PC-3 (cell line): ENCODE data around the gene CPN2. TPM values are rescaled to one million over a fixed set of nuclear protein-coding genes. Genes with fewer than 3 reads are reported as not detected.

Experiments
- ATAC-seq: fragments of 200-7000 bp; cut with Tn5 transposase; 2 replicates; pipeline ENCODE4 v1.9.1; 2020; ENCODE audit warnings: mild to moderate bottlenecking, moderate library complexity
- BruUV-seq: library from RNA; stranded (reverse); fragments of 400-500 nt; replicated peaks from 2 replicates; lab custom pipeline; 2021; lab: Mats Ljungman, UMichigan
- CTCF ChIA-PET: fragments of 300-600 bp; sonication (Branson Sonifier 250); formaldehyde crosslinking; loops from one replicate; lab custom pipeline; 2022; ENCODE audit warnings: antibody characterized with exemption; lab: Charles Lee
- POLR2A ChIA-PET: fragments of 300-600 bp; sonication (Branson Sonifier 250); formaldehyde crosslinking; loops from one replicate; lab custom pipeline; 2022; ENCODE audit warnings: antibody characterized with exemption; ENCODE audit not compliant: unreplicated experiment; lab: Charles Lee
- DNase-seq: peaks from one replicate; pipeline ENCODE4 v3.0.0-alpha.2; 2015
- H2AFZ ChIP-seq: fragments of 300-600 bp; sonication (generic); 2 replicates; pipeline ENCODE4 v1.6.0; 2016; ENCODE audit warnings: antibody characterized with exemption, low read length
- H3F3A ChIP-seq: fragments of 300-600 bp; sonication (generic); one replicate; pipeline ENCODE4 v1.6.0; 2017; ENCODE audit warnings: antibody characterized with exemption, low read length, control low read depth, mild to moderate bottlenecking; ENCODE audit not compliant: unreplicated experiment
- H3K27ac ChIP-seq: fragments of 300-600 bp; sonication (generic); 2 replicates; pipeline ENCODE4 v1.5.1; 2016; ENCODE audit warnings: mild to moderate bottlenecking, low read length
- H3K27me3 ChIP-seq: fragments of 300-600 bp; sonication (generic); 2 replicates; pipeline ENCODE4 v1.6.1; 2016; ENCODE audit warnings: low read length, mixed read lengths
- H3K36me3 ChIP-seq: fragments of 300-600 bp; sonication (generic); 2 replicates; pipeline ENCODE4 v1.6.1; 2016; ENCODE audit warnings: low read depth, mixed run types, low read length, mixed read lengths
- H3K4me1 ChIP-seq: fragments of 300-600 bp; sonication (generic); 2 replicates; pipeline ENCODE4 v1.5.1; 2016; ENCODE audit warnings: low read length; ENCODE audit not compliant: insufficient read depth
- H3K4me2 ChIP-seq: fragments of 300-600 bp; sonication (generic); 2 replicates; pipeline ENCODE4 v1.6.0; 2016; ENCODE audit warnings: low read length
- H3K4me3 ChIP-seq: fragments of 300-600 bp; sonication (generic); 2 replicates; pipeline ENCODE4 v1.5.1; 2016; ENCODE audit warnings: mild to moderate bottlenecking, low read length, mixed read lengths
- H3K79me2 ChIP-seq: fragments of 300-600 bp; sonication (generic); 2 replicates; pipeline ENCODE4 v1.6.1; 2017; ENCODE audit warnings: low read length, mixed read lengths
- H3K9ac ChIP-seq: fragments of 300-600 bp; sonication (generic); 2 replicates; pipeline ENCODE4 v1.6.0; 2016; ENCODE audit warnings: mild to moderate bottlenecking, low read length
- H3K9me2 ChIP-seq: fragments of 300-600 bp; sonication (generic); replicated peaks from 2 replicates; pipeline ENCODE4 v1.6.1; 2016; ENCODE audit warnings: mixed run types, low read length, mixed read lengths
- H3K9me3 ChIP-seq: fragments of 300-600 bp; sonication (generic); 2 replicates; pipeline ENCODE4 v1.6.1; 2016; ENCODE audit warnings: low read length, mixed read lengths
- H4K20me1 ChIP-seq: fragments of 300-600 bp; sonication (generic); 2 replicates; pipeline ENCODE4 v1.6.1; 2016; ENCODE audit warnings: low read length, mixed read lengths
- CTCF ChIP-seq: fragments of 300-600 bp; sonication (generic); conservative IDR thresholded peaks from 2 replicates; pipeline ENCODE4 v1.5.1; 2017; ENCODE audit warnings: antibody characterized with exemption, low read depth, mild to moderate bottlenecking, low read length
- EZH2 ChIP-seq: fragments of 300-600 bp; sonication (generic); IDR thresholded peaks from one replicate; pipeline ENCODE4 v1.6.1; 2017; ENCODE audit warnings: antibody characterized with exemption, mild to moderate bottlenecking, low read length; ENCODE audit not compliant: unreplicated experiment
- EZH2phosphoT487 ChIP-seq: fragments of 300-600 bp; sonication (generic); IDR thresholded peaks from 2 replicates; pipeline ENCODE4 v1.6.1; 2018; ENCODE audit warnings: mild to moderate bottlenecking, antibody characterized with exemption, low read length, borderline replicate concordance
- intact Hi-C: fragments of 100-400 bp; cut with micrococcal nuclease; formaldehyde crosslinking; loops from 2 replicates; pipeline ENCODE4 v1.9.0; 2023
- total RNA-seq: library from RNA; depleted of rRNA; stranded (reverse); fragments of >200 nt; gene quantifications from 2 replicates; pipeline ENCODE4 v1.2.3, GENCODE V29; 2014

Gene CPN2
- total RNA-seq, 1 experiment from 2014 or later, result 0.07 TPM

- Histone ChIP-seq H4K20me1 (no peaks in the 10 kb centered on the region), H3K4me2 (no peak overlapping the region), H3K4me1 (no peaks in the 10 kb centered on the region), H3K4me3 (no peak overlapping the region), H3K9ac (no peak overlapping the region), H3K79me2 (no peaks in the 10 kb centered on the region), H3K27ac (no peak overlapping the region), H3K9me2 (no peaks in the 10 kb centered on the region), H3K36me3 (no peaks in the 10 kb centered on the region), H3F3A (no peaks in the 10 kb centered on the region), H3K9me3 (no peaks in the 10 kb centered on the region), H2AFZ (no peak overlapping the region), H3K27me3 (no peaks in the 10 kb centered on the region)
- TF ChIP-seq EZH2 (no peak), EZH2phosphoT487 (no peak)
- DNase-seq, result no peak
- CTCF ChIA-PET, result no interaction called here
- ATAC-seq, result no peak
- POLR2A ChIA-PET, result no interaction called here
- BruUV-seq, result no TSS peak
- intact Hi-C loops, result no loop called here
Observed at GRCh38 chr3:194382196-194382891, 31.2 kb upstream of the CPN2 start.

- Histone ChIP-seq H3K4me1 (no peaks in the 10 kb centered on the region), H2AFZ (no peak overlapping the region), H3K27ac (no peak overlapping the region), H3K4me2 (no peak overlapping the region), H3K4me3 (no peak overlapping the region), H3K9ac (no peak overlapping the region), H3F3A (no peaks in the 10 kb centered on the region), H3K27me3 (no peaks in the 10 kb centered on the region), H3K9me3 (no peaks in the 10 kb centered on the region), H3K36me3 (no peaks in the 10 kb centered on the region), H3K9me2 (no peaks in the 10 kb centered on the region), H4K20me1 (no peaks in the 10 kb centered on the region), H3K79me2 (no peaks in the 10 kb centered on the region)
- CTCF ChIA-PET, result no interaction called here
- no TSS peak for BruUV-seq
- ATAC-seq, result peak; percentile 56
- intact Hi-C loops, result no loop called here
- DNase-seq, result peak; percentile 14
- TF ChIP-seq EZH2 (no peak), EZH2phosphoT487 (no peak), CTCF (no peak)
- POLR2A ChIA-PET, result interaction anchor here (0.6 kb wide), 1 partner anchor 33 kb away, joined by 3 read pairs; no protein-coding TSS in a partner anchor
Observed at GRCh38 chr3:194381460-194381875, 30.3 kb upstream of the CPN2 start.

DNA sequence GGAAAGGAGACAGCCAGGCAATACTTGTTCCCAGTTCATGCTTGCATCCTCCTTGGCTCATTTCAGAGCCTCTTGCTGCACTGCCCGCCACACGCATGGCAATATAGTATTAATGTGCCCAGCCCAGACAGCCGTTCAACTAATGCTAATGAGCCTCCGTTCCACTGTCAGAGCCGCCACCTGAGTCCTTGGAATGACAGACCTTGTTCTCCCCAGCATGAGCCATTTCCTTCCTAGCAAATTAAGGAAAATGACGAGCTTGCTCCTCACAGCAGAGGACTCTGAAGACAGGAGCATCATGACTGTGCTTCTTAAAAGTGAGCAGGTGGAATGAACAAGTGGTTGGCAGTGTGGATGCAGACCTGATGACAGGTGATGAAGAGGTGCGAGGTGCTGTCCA, 29.2 kb upstream of the CPN2 start:
- Histone ChIP-seq H3K9ac (no peak overlapping the region), H3F3A (no peaks in the 10 kb centered on the region), H4K20me1 (no peaks in the 10 kb centered on the region), H3K36me3 (no peaks in the 10 kb centered on the region), H3K27ac (no peak overlapping the region), H3K9me3 (no peaks in the 10 kb centered on the region), H3K4me1 (0 out of 2 replicates have a peak, but pooled peaks cover 3% of the 10 kb centered on the region), H3K9me2 (no peaks in the 10 kb centered on the region), H3K4me3 (no peak overlapping the region), H3K79me2 (no peaks in the 10 kb centered on the region), H3K27me3 (no peaks in the 10 kb centered on the region), H2AFZ (no peak overlapping the region), H3K4me2 (no peak overlapping the region)
- ATAC-seq (no peak), DNase-seq (no peak)
- intact Hi-C loops, result no loop called here
- BruUV-seq, result no TSS peak
- ChIA-PET CTCF (no interaction called here), POLR2A (no interaction called here)
- TF ChIP-seq EZH2 (no peak), EZH2phosphoT487 (no peak), CTCF (no peak)
